ENCODE results near the gene SHC2.

DNA sequence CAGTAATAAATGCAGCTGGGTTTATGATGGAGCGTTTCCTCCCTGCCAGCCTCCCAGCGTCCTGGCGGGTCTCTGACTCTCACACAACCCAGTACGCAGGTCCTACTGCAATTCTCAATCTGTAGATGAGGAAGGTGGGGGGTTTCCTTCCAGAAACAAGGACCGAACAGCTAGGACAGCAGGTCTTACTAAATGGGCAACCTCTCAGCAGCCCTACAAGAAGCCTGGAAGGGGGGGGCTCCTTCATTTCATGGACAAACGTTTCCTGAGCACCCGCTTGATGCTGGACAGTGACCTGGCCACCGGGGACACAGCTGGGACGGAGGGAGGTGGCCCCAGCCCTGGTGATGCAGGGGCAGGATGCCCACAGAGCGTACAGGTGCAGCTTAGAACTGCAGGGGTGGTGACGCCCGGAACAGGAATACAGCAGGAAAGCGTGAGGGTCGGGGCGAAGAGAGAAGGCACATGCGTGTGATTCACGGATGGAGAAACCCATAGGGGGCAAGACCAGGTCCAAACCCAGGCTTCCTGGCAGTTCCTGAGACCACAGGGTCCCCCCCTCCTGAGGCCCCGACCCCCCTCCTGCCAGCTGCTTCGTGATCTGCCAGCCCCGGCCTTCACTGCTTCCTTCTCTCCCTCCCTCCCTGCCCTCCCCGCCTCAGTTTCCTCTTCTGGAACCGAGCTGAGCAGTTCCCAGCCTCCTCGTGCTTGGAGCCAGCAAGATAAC lies 51.2 kb downstream of the SHC2 start:
- TF ChIP-seq, protein P1, sequence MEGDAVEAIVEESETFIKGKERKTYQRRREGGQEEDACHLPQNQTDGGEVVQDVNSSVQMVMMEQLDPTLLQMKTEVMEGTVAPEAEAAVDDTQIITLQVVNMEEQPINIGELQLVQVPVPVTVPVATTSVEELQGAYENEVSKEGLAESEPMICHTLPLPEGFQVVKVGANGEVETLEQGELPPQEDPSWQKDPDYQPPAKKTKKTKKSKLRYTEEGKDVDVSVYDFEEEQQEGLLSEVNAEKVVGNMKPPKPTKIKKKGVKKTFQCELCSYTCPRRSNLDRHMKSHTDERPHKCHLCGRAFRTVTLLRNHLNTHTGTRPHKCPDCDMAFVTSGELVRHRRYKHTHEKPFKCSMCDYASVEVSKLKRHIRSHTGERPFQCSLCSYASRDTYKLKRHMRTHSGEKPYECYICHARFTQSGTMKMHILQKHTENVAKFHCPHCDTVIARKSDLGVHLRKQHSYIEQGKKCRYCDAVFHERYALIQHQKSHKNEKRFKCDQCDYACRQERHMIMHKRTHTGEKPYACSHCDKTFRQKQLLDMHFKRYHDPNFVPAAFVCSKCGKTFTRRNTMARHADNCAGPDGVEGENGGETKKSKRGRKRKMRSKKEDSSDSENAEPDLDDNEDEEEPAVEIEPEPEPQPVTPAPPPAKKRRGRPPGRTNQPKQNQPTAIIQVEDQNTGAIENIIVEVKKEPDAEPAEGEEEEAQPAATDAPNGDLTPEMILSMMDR (IDR thresholded peaks at IDR 0.05) = no peak
- no peak for TF ChIP-seq POLR2A (IDR thresholded peaks at IDR 0.05)

All from thyroid gland (tissue), 4 donors.